ENCODE data around the gene ST6GALNAC1.
A peak's percentile ranks its signal among the peaks of the same experiment; 100 is the strongest.

The ST6GALNAC1 gene

GRCh38 chr17:76675648-76676047 lies 32.1 kb upstream of the ST6GALNAC1 start:
- no peak overlapping the region for H3K4me3 ChIP-seq (replicated peaks in 1 of 2; ENCODE audit: low read depth in 2 of 2, low read length in 2 of 2)
- TF ChIP-seq CTCF (IDR thresholded peaks at IDR 0.05; ENCODE audit: low read depth, low read length), result no peak
- DNase-seq (ENCODE audit: low read depth in 2 of 2), result no peak

DNA sequence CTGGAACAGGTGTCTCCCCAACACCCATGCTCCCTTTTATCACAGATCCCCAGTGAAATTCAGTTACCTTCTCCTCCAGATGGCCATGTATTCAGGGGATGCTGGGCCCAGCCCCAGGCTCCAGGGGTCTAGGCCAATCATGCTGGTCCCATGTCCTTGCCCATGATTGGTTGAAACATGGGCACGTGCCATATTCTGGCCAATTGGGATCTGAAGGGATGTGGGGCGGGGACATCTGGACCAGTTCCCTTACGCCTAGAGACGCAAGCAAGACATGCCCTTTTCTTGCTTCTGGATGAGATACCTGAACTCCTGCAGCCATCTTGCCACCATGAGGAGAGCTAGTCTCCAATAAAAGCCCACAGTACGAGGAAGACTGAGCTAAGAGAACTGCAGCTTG lies 31.0 kb upstream of the ST6GALNAC1 start:
- no peak for DNase-seq (ENCODE audit: low read depth in 2 of 2)

GRCh38 chr17:76673729-76674128 lies 30.2 kb upstream of the ST6GALNAC1 start:
- DNase-seq (ENCODE audit: low read depth in 2 of 2), result no peak
- H3K4me3 ChIP-seq (replicated peaks in 1 of 2; ENCODE audit: low read depth in 2 of 2, low read length in 2 of 2), result no peak overlapping the region
- TF ChIP-seq CTCF (IDR thresholded peaks at IDR 0.05; ENCODE audit: low read depth, low read length), result no peak

More for the DNA sequence above, 31.0 kb upstream of the ST6GALNAC1 start:
- H3K4me3 ChIP-seq (replicated peaks in 1 of 2; ENCODE audit: low read depth in 2 of 2, low read length in 2 of 2), result no peak overlapping the region
- TF ChIP-seq CTCF (IDR thresholded peaks at IDR 0.05; ENCODE audit: low read depth, low read length), result no peak

DNA sequence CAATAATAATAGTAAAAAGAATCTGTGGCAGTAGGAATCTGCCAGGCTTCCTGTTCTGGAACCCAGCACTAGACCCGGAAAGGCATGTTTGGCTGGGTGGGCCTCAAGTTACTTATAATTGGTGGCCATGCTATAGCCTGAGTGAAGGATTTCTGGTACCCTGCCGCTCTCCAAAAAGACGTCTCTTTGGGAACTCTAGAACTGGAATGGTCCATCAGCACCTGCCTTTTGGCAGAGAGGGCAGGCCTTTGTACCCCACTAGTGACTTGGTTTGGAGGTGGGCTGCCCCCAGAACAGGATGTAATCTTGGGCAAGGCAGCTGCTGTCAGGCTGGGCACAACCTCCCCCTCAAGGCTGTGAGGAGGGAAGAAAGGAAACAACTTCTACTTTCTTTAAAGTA lies 29.3 kb upstream of the ST6GALNAC1 start:
- TF ChIP-seq CTCF (IDR thresholded peaks at IDR 0.05; ENCODE audit: low read depth, low read length), result no peak
- DNase-seq (ENCODE audit: low read depth in 2 of 2), result no peak
- no peak overlapping the region for H3K4me3 ChIP-seq (replicated peaks in 1 of 2; ENCODE audit: low read depth in 2 of 2, low read length in 2 of 2)

GRCh38 chr17:76672270-76672851 lies 28.8 kb upstream of the ST6GALNAC1 start:
- peak overlapping the region; percentile 67 to 68 for H3K4me3 ChIP-seq (replicated peaks in 1 of 2; ENCODE audit: low read depth in 2 of 2, low read length in 2 of 2)
- no peak for DNase-seq (ENCODE audit: low read depth in 2 of 2)
- no peak for TF ChIP-seq CTCF (IDR thresholded peaks at IDR 0.05; ENCODE audit: low read depth, low read length)

DNA sequence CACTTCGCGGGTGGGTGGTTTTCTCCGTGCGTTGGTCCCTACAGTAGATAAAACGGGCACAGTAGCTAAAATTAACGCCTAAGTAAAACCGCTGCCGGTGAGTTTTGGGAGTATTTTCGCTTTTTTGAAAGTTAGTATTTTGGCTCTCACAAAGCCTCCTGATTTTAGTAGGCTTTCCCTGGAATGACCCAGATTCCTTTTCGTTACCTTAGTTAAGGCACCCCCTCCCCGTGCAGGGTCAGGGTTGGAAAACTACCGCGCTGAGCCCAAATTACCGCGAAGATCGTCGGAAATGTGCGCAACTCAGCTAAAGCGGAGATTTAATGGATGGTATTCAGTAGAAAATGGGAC lies 28.3 kb upstream of the ST6GALNAC1 start:
- TF ChIP-seq CTCF (IDR thresholded peaks at IDR 0.05; ENCODE audit: low read depth, low read length), result no peak
- peak overlapping the region; percentile 67 to 68 for H3K4me3 ChIP-seq (replicated peaks in 1 of 2; ENCODE audit: low read depth in 2 of 2, low read length in 2 of 2)
- no peak for DNase-seq (ENCODE audit: low read depth in 2 of 2)

All from cardiac fibroblast (primary cell).